KMS-11 (cell line): ENCODE data around the gene PTGES3.
"Not testable (repeated sequence)": the region's sequence is repeated elsewhere in the genome, so short reads cannot be mapped to it uniquely, and the experiment has no call there.

Experiments used
- H2AFZ ChIP-seq: fragments of 200-600 bp; sonication (generic); 2 replicates; pipeline ENCODE4 v1.6.1; 2016; ENCODE audit warnings: antibody characterized with exemption, mixed run types, low read depth
- H3K27ac ChIP-seq: fragments of 200-600 bp; sonication (generic); 2 replicates; pipeline ENCODE4 v1.6.1; 2016; ENCODE audit warnings: mild to moderate bottlenecking, mixed run types
- H3K27me3 ChIP-seq: fragments of 200-600 bp; sonication (generic); 2 replicates; pipeline ENCODE4 v1.6.1; 2017; ENCODE audit warnings: mild to moderate bottlenecking, low read depth, mixed run types, moderate library complexity; ENCODE audit not compliant: insufficient read depth
- H3K36me3 ChIP-seq: fragments of 200-600 bp; sonication (generic); 2 replicates; pipeline ENCODE4 v1.6.1; 2017; ENCODE audit warnings: mild to moderate bottlenecking, mixed run types; ENCODE audit not compliant: insufficient read depth
- H3K4me1 ChIP-seq: fragments of 200-600 bp; sonication (generic); 2 replicates; pipeline ENCODE4 v1.6.1; 2016; ENCODE audit warnings: mild to moderate bottlenecking, low read depth, mixed run types; ENCODE audit not compliant: poor library complexity, severe bottlenecking
- H3K4me2 ChIP-seq: fragments of 200-600 bp; sonication (generic); 2 replicates; pipeline ENCODE4 v1.7.0; 2016; ENCODE audit warnings: mild to moderate bottlenecking, mixed run types
- H3K4me3 ChIP-seq: fragments of 200-600 bp; sonication (generic); IDR thresholded peaks from 2 replicates; pipeline ENCODE4 v1.6.1; 2017; ENCODE audit warnings: low read depth, low read length, mixed read lengths; ENCODE audit not compliant: insufficient read depth
- H3K79me2 ChIP-seq: fragments of 200-600 bp; sonication (generic); 2 replicates; pipeline ENCODE4 v1.6.1; 2016; ENCODE audit warnings: low read depth, mixed run types; ENCODE audit not compliant: insufficient read depth
- H3K9ac ChIP-seq: fragments of 200-600 bp; sonication (generic); 2 replicates; pipeline ENCODE4 v1.6.1; 2016; ENCODE audit warnings: mild to moderate bottlenecking, mixed run types
- H4K20me1 ChIP-seq: fragments of 200-600 bp; sonication (generic); 2 replicates; pipeline ENCODE4 v1.6.1; 2016; ENCODE audit warnings: mild to moderate bottlenecking, mixed run types; ENCODE audit not compliant: insufficient read depth
- CTCF ChIP-seq: fragments of 200-600 bp; sonication (generic); conservative IDR thresholded peaks from 2 replicates; pipeline ENCODE4 v1.6.1; 2017; ENCODE audit warnings: low read depth, mild to moderate bottlenecking, antibody characterized with exemption, low read length, moderate library complexity, mixed read lengths

PTGES3 gene

GRCh38 chr12:56709759-56710376, 21.8 kb upstream of the PTGES3 start:
- peak overlapping the region; percentile 12; the same call in 1 of the 2 replicates for H3K27ac ChIP-seq
- peaks cover 14% of the 10 kb centered on the region for H4K20me1 ChIP-seq
- H3K4me1 ChIP-seq = peaks cover 6% of the 10 kb centered on the region
- no peak overlapping the region for H3K4me2 ChIP-seq
- no peak overlapping the region for H3K9ac ChIP-seq
- H3K4me3 ChIP-seq = no peak overlapping the region
- no peak overlapping the region for H2AFZ ChIP-seq
- H3K79me2 ChIP-seq = peaks cover 12% of the 10 kb centered on the region; the same call in 1 of the 2 replicates
- TF ChIP-seq CTCF = no peak
- no peaks in the 10 kb centered on the region for H3K27me3 ChIP-seq
- peaks cover 26% of the 10 kb centered on the region; the same call in 1 of the 2 replicates for H3K36me3 ChIP-seq

- H3K36me3 ChIP-seq, H3K4me3 ChIP-seq, H3K9ac ChIP-seq, H3K4me1 ChIP-seq, H2AFZ ChIP-seq, H4K20me1 ChIP-seq, H3K27ac ChIP-seq, H3K27me3 ChIP-seq, H3K79me2 ChIP-seq, H3K4me2 ChIP-seq: not testable (repeated sequence)
Observed at GRCh38 chr12:56704522-56704921, 16.4 kb upstream of the PTGES3 start.

- H3K79me2 ChIP-seq = no peaks in the 10 kb centered on the region
- H2AFZ ChIP-seq = no peak overlapping the region
- no peak overlapping the region for H3K27ac ChIP-seq
- H3K4me2 ChIP-seq = no peak overlapping the region
- H4K20me1 ChIP-seq = no peaks in the 10 kb centered on the region
- H3K4me3 ChIP-seq = no peak overlapping the region
- H3K9ac ChIP-seq = no peak overlapping the region
- no peaks in the 10 kb centered on the region for H3K36me3 ChIP-seq
- H3K4me1 ChIP-seq = peaks cover 16% of the 10 kb centered on the region
- no peak for TF ChIP-seq CTCF
- H3K27me3 ChIP-seq = no peaks in the 10 kb centered on the region
Observed at GRCh38 chr12:56699020-56699661, 11.1 kb upstream of the PTGES3 start.

- no peak overlapping the region for H3K4me3 ChIP-seq
- no peaks in the 10 kb centered on the region for H3K36me3 ChIP-seq
- H3K9ac ChIP-seq = no peak overlapping the region
- peaks cover 3% of the 10 kb centered on the region; the same call in 1 of the 2 replicates for H3K79me2 ChIP-seq
- no peaks in the 10 kb centered on the region for H3K27me3 ChIP-seq
- H3K4me2 ChIP-seq = peak overlapping the region; percentile 5; the same call in 1 of the 2 replicates
- H3K4me1 ChIP-seq = peaks cover 20% of the 10 kb centered on the region
- peak overlapping the region; percentile 1; the same call in 1 of the 2 replicates for H3K27ac ChIP-seq
- no peak for TF ChIP-seq CTCF
- no peak overlapping the region for H2AFZ ChIP-seq
- no peaks in the 10 kb centered on the region for H4K20me1 ChIP-seq
Observed at GRCh38 chr12:56695327-56696101, 7.4 kb upstream of the PTGES3 start.
